DMS53 treated with DMSO at 0.1 percent for 48 hours (cell line): Measurements from ENCODE around the gene POFUT2.

Experiments
- DNase-seq: peaks from one replicate; lab custom pipeline; 2025; ENCODE audit not compliant: unreplicated experiment; lab: John Stamatoyannopoulos, UW

Gene POFUT2

GRCh38 chr21:45285266-45285931, 2.3 kb downstream of the POFUT2 start:
- DNase-seq, result no peak

GRCh38 chr21:45284456-45284741, 3.3 kb downstream of the POFUT2 start:
- no peak for DNase-seq

- DNase-seq, result no peak
Measured at GRCh38 chr21:45283611-45284455, 3.9 kb downstream of the POFUT2 start.

GRCh38 chr21:45283035-45283610, 4.6 kb downstream of the POFUT2 start:
- DNase-seq, result no peak

GRCh38 chr21:45282283-45283034, 5.2 kb downstream of the POFUT2 start:
- no peak for DNase-seq

- DNase-seq, result no peak
Measured at GRCh38 chr21:45281411-45282282, 6.0 kb downstream of the POFUT2 start.

- DNase-seq, result no peak
Measured at GRCh38 chr21:45280969-45281368, 6.7 kb downstream of the POFUT2 start.

GRCh38 chr21:45280178-45280821, 7.4 kb downstream of the POFUT2 start:
- DNase-seq, result no peak

- no peak for DNase-seq
Measured at GRCh38 chr21:45279446-45280177, 8.1 kb downstream of the POFUT2 start.

- DNase-seq, result no peak
Measured at GRCh38 chr21:45278156-45278911, 9.4 kb downstream of the POFUT2 start.

- no peak for DNase-seq
Measured at GRCh38 chr21:45277101-45278045, 10.3 kb downstream of the POFUT2 start.

- DNase-seq, result no peak
Measured at GRCh38 chr21:45276596-45276995, 11.1 kb downstream of the POFUT2 start.

GRCh38 chr21:45270306-45270821, 17.3 kb downstream of the POFUT2 start:
- DNase-seq, result no peak

GRCh38 chr21:45269861-45270260, 17.8 kb downstream of the POFUT2 start:
- DNase-seq, result no peak

- DNase-seq, result no peak
Measured at GRCh38 chr21:45267390-45267760, 20.3 kb downstream of the POFUT2 start.

GRCh38 chr21:45266518-45267389, 20.9 kb downstream of the POFUT2 start:
- DNase-seq, result no peak
